ENCODE data around the gene ABCD4. TPM values are rescaled to one million over a fixed set of nuclear protein-coding genes. Genes with fewer than 3 reads are reported as not detected.

Gene ABCD4
- total RNA-seq, 2 donors from 2014 or later: 29.8 to 51.7 TPM

DNA sequence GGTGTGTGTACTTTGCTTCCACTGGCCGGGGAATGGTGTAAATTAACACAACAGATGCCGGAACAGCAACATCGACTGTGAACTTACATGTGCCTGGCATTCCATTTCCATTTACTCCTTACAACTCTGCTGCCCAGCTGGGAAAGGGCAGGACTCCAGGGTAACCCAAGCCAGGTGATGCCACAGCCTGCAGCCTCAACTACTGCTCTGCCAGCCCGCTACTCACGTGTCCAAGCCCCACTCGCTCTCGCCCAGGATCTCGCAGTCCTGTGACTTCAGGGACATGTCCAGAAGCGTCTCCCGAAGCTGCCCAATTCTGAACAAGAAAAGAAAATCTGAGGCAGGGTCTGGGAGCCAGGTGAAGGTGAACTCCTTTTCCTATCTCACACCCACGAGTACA is 10.7 kb downstream of the ABCD4 start:
- ATAC-seq (no peak), DNase-seq (no peak)
- TF ChIP-seq POLR2A (IDR thresholded peaks at IDR 0.05): no peak
- TF ChIP-seq, protein P1, sequence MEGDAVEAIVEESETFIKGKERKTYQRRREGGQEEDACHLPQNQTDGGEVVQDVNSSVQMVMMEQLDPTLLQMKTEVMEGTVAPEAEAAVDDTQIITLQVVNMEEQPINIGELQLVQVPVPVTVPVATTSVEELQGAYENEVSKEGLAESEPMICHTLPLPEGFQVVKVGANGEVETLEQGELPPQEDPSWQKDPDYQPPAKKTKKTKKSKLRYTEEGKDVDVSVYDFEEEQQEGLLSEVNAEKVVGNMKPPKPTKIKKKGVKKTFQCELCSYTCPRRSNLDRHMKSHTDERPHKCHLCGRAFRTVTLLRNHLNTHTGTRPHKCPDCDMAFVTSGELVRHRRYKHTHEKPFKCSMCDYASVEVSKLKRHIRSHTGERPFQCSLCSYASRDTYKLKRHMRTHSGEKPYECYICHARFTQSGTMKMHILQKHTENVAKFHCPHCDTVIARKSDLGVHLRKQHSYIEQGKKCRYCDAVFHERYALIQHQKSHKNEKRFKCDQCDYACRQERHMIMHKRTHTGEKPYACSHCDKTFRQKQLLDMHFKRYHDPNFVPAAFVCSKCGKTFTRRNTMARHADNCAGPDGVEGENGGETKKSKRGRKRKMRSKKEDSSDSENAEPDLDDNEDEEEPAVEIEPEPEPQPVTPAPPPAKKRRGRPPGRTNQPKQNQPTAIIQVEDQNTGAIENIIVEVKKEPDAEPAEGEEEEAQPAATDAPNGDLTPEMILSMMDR (IDR thresholded peaks at IDR 0.05): no peak
- Histone ChIP-seq H3K27ac (no peak overlapping the region), H3K27me3 (no peaks in the 10 kb centered on the region), H3K4me3 (no peak overlapping the region), H3K4me1 (no peaks in the 10 kb centered on the region), H3K9me3 (no peaks in the 10 kb centered on the region), H3K36me3 (replicated peaks in 1 of 2; ENCODE audit: insufficient read depth in 1 of 2, low read depth in 2 of 2) (peaks cover under 1 to 8% of the 10 kb centered on the region in 2 donors)
- intact Hi-C loops (cut with DNase I): no loop called here
- WGBS, 2 donors: 84 to 89% methylated on average over 10 to 11 of the region's 11 CpGs

- 71 to 81% methylated on average over 7 of the region's 7 CpGs for whole genome bisulfite sequencing, 2 donors
These were observed 12.3 kb downstream of the ABCD4 start for GRCh38 chr14:74290415-74290814.

DNA sequence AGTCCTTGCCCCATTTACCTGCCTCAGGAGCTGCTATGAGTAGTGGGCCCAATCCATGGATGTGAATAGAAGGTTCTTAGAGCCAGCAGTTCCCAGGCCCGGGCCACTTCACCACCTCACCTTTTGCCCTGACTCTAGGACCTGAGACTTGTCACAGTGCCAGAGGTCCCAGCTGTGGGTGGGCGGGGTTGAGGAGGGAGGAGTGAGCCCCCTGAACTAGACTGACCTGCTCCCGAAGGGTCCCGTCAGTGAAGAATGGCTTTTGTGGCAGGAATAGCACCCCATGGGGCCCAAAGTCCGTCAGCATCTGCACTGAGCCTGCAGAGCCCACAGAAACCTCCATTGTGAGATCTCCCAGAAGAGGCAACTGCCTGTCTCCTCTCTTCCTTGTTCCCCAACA is 12.9 kb downstream of the ABCD4 start:
- no peaks in the 10 kb centered on the region for H3K27me3 ChIP-seq
- 79 to 96% methylated on average over 4 to 5 of the region's 5 CpGs for WGBS, 2 donors
- no peak for ATAC-seq

More at GRCh38 chr14:74290415-74290814, 12.3 kb downstream of the ABCD4 start:
- no peaks in the 10 kb centered on the region for H3K4me1 ChIP-seq
- TF ChIP-seq, protein P1 (IDR thresholded peaks at IDR 0.05): peak in 1 of 7 experiments; percentile 26
- no peak for TF ChIP-seq POLR2A (IDR thresholded peaks at IDR 0.05)
- peaks cover 8 to 16% of the 10 kb centered on the region in 2 donors for H3K36me3 ChIP-seq (replicated peaks in 1 of 2; ENCODE audit: insufficient read depth in 1 of 2, low read depth in 2 of 2)
- no peaks in the 10 kb centered on the region for H3K27me3 ChIP-seq
- DNase-seq (no peak), ATAC-seq (no peak)
- H3K27ac ChIP-seq: no peak overlapping the region
- H3K4me3 ChIP-seq: no peak overlapping the region
- intact Hi-C loops (cut with DNase I): no loop called here
- no peaks in the 10 kb centered on the region for H3K9me3 ChIP-seq

DNA sequence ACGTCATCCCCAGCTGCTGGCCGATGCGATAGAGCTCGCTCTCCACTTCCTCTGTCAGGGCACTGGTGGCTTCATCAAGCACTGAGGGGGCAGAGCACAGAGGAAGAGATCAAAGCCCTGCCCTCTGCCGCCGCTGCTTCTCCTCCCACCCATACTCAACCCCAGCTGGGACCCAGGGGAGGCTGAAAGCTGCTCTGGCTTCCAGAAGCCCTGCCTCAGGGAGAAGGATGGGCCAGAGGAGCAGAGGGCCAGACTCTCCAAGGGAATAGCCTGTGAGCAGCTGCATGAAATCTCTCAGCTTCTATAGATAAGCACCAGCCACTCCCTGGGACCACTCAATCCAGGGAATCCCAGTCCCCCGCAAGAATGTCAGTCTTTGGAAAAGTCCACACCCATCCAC is 16.0 kb downstream of the ABCD4 start:
- intact Hi-C loops (cut with DNase I): no loop called here
- no peaks in the 10 kb centered on the region for H3K4me1 ChIP-seq
- DNase-seq: no peak
- 87 to 89% methylated on average over 7 of the region's 7 CpGs for WGBS, 2 donors
- no peak for ATAC-seq
- H3K4me3 ChIP-seq: no peak overlapping the region
- TF ChIP-seq, protein P1 (IDR thresholded peaks at IDR 0.05): no peak
- no peak for TF ChIP-seq POLR2A (IDR thresholded peaks at IDR 0.05)
- H3K36me3 ChIP-seq (replicated peaks in 1 of 2; ENCODE audit: insufficient read depth in 1 of 2, low read depth in 2 of 2): peaks cover 8 to 24% of the 10 kb centered on the region in 2 donors
- H3K27me3 ChIP-seq: no peaks in the 10 kb centered on the region
- H3K9me3 ChIP-seq: no peaks in the 10 kb centered on the region
- no peak overlapping the region for H3K27ac ChIP-seq

More for the DNA sequence above, 12.9 kb downstream of the ABCD4 start:
- peaks cover 8 to 16% of the 10 kb centered on the region in 2 donors for H3K36me3 ChIP-seq (replicated peaks in 1 of 2; ENCODE audit: insufficient read depth in 1 of 2, low read depth in 2 of 2)
- no peak overlapping the region for H3K27ac ChIP-seq
- TF ChIP-seq, protein P1 (IDR thresholded peaks at IDR 0.05): no peak
- no peak for TF ChIP-seq POLR2A (IDR thresholded peaks at IDR 0.05)
- no peaks in the 10 kb centered on the region for H3K9me3 ChIP-seq
- no peak overlapping the region for H3K4me3 ChIP-seq
- H3K4me1 ChIP-seq: no peaks in the 10 kb centered on the region
- intact Hi-C loops (cut with DNase I): no loop called here
- no peak for DNase-seq

DNA sequence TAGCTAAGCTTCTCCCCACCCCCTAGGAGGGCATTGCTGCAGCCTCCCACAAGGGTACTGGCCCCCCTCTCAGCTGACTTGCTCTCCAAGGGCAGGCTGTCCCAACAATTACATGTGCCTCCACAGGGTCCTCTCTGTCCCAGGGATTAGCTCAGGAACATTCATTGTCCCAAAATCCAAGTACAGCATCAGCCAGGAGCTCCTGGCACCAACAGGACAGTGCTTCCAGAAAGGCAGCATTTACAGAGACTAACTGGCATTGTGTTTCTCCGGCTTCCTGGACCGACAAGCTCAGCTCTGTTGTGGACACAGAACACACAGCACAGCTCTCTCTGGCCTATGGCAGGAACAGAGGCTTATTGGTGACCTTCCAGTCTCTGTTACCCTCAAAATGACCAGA is 21.7 kb downstream of the ABCD4 start:
- Histone ChIP-seq H3K36me3 (replicated peaks in 1 of 2; ENCODE audit: insufficient read depth in 1 of 2, low read depth in 2 of 2) (peaks cover 0 to 14% of the 10 kb centered on the region in 2 donors), H3K4me3 (no peak overlapping the region), H3K4me1 (no peaks in the 10 kb centered on the region), H3K27me3 (no peaks in the 10 kb centered on the region), H3K27ac (no peak overlapping the region), H3K9me3 (no peaks in the 10 kb centered on the region)
- DNase-seq: no peak
- ATAC-seq: no peak
- WGBS, 2 donors: 91% methylated on average over 2 of the region's 2 CpGs; no CpG with 5 or more reads in 1 of the 2 donors
- intact Hi-C loops (cut with DNase I): no loop called here
- no peak for TF ChIP-seq POLR2A (IDR thresholded peaks at IDR 0.05)
- TF ChIP-seq, protein P1 (IDR thresholded peaks at IDR 0.05): no peak

Data from body of pancreas (tissue), 4 donors.